ENCODE results near the gene GRAP2. TPM values are rescaled to one million over a fixed set of nuclear protein-coding genes. Genes with fewer than 3 reads are reported as not detected.
"Not testable (repeated sequence)": the region's sequence is repeated elsewhere in the genome, so short reads cannot be mapped to it uniquely, and the experiment has no call there.

The GRAP2 gene
- total RNA-seq, 1 donor from 2014 or later = not detected

DNA sequence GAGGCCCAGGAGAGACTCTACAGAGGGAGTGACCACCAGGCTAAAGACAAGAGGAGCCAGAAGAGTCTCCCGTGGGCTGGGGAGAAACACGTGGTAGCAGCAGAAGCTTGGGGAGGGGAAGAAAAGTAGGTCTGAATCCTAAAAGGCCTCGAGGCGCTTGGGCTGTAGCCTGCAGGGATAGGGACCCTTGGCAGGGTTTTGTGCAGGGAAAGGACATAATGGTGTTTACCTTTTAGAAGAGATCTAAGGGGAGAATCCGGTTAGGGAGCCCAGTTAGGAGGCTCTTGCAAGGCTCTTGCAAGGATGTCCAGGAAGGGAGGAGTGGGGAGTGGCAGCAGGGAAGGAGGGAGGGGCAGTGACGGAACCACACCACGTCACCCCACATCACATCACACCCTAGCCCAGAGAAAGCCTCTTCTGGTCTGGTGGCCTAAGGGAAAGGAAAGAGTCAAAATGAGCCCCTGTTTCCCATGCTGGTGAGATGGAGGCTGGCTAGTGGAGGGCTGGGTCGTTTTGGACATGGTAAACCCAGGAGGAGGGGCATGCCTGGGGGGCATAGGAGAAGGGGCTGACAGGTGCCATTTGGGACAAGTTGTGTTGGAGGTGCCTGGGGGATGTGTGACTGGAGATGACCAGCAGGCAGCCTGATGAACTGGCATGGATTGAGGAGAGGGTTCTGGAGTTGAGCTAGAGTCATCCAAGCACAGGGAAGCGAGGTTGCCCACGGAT is 87.7 kb downstream of the GRAP2 start:
- TF ChIP-seq, protein P1, sequence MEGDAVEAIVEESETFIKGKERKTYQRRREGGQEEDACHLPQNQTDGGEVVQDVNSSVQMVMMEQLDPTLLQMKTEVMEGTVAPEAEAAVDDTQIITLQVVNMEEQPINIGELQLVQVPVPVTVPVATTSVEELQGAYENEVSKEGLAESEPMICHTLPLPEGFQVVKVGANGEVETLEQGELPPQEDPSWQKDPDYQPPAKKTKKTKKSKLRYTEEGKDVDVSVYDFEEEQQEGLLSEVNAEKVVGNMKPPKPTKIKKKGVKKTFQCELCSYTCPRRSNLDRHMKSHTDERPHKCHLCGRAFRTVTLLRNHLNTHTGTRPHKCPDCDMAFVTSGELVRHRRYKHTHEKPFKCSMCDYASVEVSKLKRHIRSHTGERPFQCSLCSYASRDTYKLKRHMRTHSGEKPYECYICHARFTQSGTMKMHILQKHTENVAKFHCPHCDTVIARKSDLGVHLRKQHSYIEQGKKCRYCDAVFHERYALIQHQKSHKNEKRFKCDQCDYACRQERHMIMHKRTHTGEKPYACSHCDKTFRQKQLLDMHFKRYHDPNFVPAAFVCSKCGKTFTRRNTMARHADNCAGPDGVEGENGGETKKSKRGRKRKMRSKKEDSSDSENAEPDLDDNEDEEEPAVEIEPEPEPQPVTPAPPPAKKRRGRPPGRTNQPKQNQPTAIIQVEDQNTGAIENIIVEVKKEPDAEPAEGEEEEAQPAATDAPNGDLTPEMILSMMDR (conservative IDR thresholded peaks at IDR 0.05; ENCODE audit: low read depth, low read length) = no peak
- no peak for DNase-seq (ENCODE audit: low read depth)
- H3K4me3 ChIP-seq (ENCODE audit: low read depth, low read length) = no peak overlapping the region

GRCh38 chr22:39989633-39990032 is 88.7 kb downstream of the GRAP2 start:
- no peak overlapping the region for H3K4me3 ChIP-seq (ENCODE audit: low read depth, low read length)
- no peak for DNase-seq (ENCODE audit: low read depth)
- TF ChIP-seq, protein P1 (conservative IDR thresholded peaks at IDR 0.05; ENCODE audit: low read depth, low read length) = no peak

GRCh38 chr22:39990686-39991085 is 89.8 kb downstream of the GRAP2 start:
- TF ChIP-seq, protein P1 (conservative IDR thresholded peaks at IDR 0.05; ENCODE audit: low read depth, low read length) = no peak
- no peak for DNase-seq (ENCODE audit: low read depth)
- no peak overlapping the region for H3K4me3 ChIP-seq (ENCODE audit: low read depth, low read length)

DNA sequence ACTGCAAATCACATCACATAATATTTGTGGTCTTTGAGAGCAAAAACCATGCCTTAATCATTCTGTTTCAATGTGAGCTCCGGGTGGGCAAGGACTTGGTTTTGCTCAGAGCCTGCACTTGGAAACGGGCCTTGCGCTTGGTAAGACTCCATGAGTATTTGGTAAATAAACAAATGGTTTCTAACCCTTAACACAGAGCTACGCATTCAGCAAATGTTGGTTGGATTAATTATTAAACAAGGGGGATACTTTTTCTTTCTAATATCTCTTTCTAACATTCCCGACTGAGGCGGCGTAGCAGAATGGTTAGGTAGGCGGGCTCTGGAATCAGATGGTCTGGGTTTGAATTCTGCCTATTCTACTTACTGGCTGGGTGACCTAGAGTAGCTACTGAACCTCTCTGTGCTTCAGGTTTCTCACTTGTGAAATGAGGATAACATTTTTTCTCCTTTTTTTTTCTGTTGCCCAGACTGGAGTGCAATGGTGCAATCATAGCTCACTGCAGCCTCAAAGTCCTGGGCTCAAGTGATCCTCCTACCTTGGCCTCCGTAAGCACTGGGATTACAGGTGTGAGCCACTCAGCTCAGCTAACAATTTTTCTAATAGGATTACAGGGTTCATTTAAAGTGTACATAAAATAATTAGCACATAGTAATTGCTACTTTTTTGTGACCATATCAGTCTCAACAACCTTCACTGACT is 90.4 kb downstream of the GRAP2 start:
- DNase-seq (ENCODE audit: low read depth) = no peak
- TF ChIP-seq, protein P1 (conservative IDR thresholded peaks at IDR 0.05; ENCODE audit: low read depth, low read length) = no peak
- no peak overlapping the region for H3K4me3 ChIP-seq (ENCODE audit: low read depth, low read length)

DNA sequence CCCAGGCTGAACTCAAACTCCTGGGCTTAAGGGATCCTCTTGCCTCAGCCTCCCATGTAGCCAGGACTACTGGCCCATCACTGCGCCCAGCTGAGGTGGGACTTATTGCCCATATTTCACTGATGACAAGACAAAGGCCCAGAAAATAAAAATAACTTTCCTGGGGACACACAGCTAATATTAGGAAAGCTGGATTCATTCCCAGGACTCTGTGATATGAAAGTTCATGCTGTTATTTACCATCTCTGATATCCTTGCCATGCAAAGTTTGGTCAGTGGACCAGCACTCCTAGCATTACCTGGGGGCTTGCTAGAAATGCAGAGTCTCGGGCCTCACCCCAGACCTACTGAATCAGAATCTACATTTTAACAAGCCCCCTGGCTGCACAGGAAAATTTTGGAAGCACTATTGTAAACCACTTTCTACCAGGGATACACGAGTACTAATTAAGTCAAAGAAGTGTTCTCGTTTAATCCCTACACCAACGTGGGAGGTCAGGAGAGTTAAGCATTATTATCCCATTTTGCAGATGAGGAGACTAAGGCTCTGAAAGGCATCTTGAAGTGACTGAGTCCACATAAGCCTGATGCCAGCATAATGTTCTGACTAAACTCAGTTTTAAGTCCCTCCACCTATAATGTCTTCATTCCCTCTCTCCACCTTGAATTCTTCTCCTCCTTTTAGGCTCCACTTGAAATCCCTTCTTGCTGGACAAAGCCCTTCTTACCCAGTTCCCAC is 91.4 kb downstream of the GRAP2 start:
- H3K4me3 ChIP-seq (ENCODE audit: low read depth, low read length) = no peak overlapping the region
- no peak for DNase-seq (ENCODE audit: low read depth)
- TF ChIP-seq, protein P1 (conservative IDR thresholded peaks at IDR 0.05; ENCODE audit: low read depth, low read length) = no peak

- not testable (repeated sequence) for H3K4me3 ChIP-seq (ENCODE audit: low read depth, low read length); DNase-seq (ENCODE audit: low read depth)
Measured at GRCh38 chr22:39992894-39993293, 92.0 kb downstream of the GRAP2 start.

DNA sequence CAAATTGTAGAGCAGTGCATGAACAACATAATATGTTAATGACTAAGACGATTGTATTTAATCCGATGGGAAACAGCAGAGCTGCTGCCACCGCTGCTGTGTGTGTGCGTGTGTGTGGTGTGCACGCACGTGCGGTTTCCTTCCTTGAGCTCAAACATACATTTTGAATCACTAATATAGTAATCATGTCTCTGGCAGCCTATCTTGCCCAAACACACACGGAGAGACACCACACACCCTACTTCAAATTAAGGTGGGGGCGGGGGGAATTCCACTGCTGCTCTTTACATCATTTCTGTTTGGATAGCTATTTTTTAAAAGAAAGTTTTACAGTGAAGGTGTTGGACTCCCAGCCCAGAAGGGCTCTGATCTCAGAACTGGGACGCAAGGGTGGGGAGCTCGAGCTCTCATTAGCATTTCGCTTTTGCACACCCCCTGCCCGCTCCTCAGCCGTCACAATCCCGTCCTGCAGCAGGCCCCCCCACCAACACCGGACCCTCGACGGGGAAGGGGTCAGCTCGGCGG is 93.2 kb downstream of the GRAP2 start:
- DNase-seq (ENCODE audit: low read depth) = no peak
- peak overlapping the region; percentile 23 for H3K4me3 ChIP-seq (ENCODE audit: low read depth, low read length)
- TF ChIP-seq, protein P1 (conservative IDR thresholded peaks at IDR 0.05; ENCODE audit: low read depth, low read length) = no peak
